Neural cell (in vitro differentiated cells): ENCODE results near the gene SERINC2. TPM values are rescaled to one million over a fixed set of nuclear protein-coding genes. Genes with fewer than 3 reads are reported as not detected.

Experiments used
- H2AFZ ChIP-seq: fragments of 200-600, 300-800 bp; sonication (generic), shearing (Covaris generic); 2 replicates; pipeline ENCODE4 v1.6.0; 2014; ENCODE audit warnings: low read depth, mild to moderate bottlenecking, antibody characterized with exemption, low read length, moderate library complexity
- H3F3A ChIP-seq: fragments of 200-600 bp; shearing (Covaris generic); 2 replicates; pipeline ENCODE4 v1.6.1; 2016; ENCODE audit warnings: mild to moderate bottlenecking, moderate library complexity, mixed read lengths, antibody characterized with exemption, low read length; ENCODE audit not compliant: insufficient read depth, poor library complexity, severe bottlenecking
- H3K27ac ChIP-seq: fragments of 200-600, 300-800 bp; sonication (generic), shearing (Covaris generic); 2 replicates; pipeline ENCODE4 v1.5.1; 2014; ENCODE audit warnings: mild to moderate bottlenecking, low read length, moderate library complexity
- H3K27me3 ChIP-seq: fragments of 300-800, 200-600 bp; sonication (generic), shearing (Covaris generic); 2 replicates; pipeline ENCODE4 v1.6.0; 2014; ENCODE audit warnings: mild to moderate bottlenecking, low read depth, low read length, moderate library complexity; ENCODE audit not compliant: insufficient read depth
- H3K36me3 ChIP-seq: fragments of 300-800, 200-600 bp; sonication (generic), shearing (Covaris generic); 2 replicates; pipeline ENCODE4 v1.5.1; 2014; ENCODE audit warnings: mild to moderate bottlenecking, antibody characterized with exemption, low read length, moderate library complexity; ENCODE audit not compliant: insufficient read depth
- H3K4me2 ChIP-seq: fragments of 300-800, 200-600 bp; sonication (generic), shearing (Covaris generic); 2 replicates; pipeline ENCODE4 v1.6.0; 2014; ENCODE audit warnings: mild to moderate bottlenecking, low read length
- H3K4me3 ChIP-seq: fragments of 300-800, 200-600 bp; sonication (generic), shearing (Covaris generic); 2 replicates; pipeline ENCODE4 v1.5.1; 2014; ENCODE audit warnings: mild to moderate bottlenecking, low read length, moderate library complexity
- H3K79me2 ChIP-seq: fragments of 200-600 bp; shearing (Covaris generic); replicated peaks from 2 replicates; pipeline ENCODE4 v1.6.0; 2014; ENCODE audit warnings: mild to moderate bottlenecking, low read length, moderate library complexity; ENCODE audit not compliant: insufficient read depth
- H3K9ac ChIP-seq: fragments of 300-800, 200-600 bp; sonication (generic), shearing (Covaris generic); 2 replicates; pipeline ENCODE4 v1.6.1; 2016; ENCODE audit warnings: mild to moderate bottlenecking, low read length, mixed read lengths
- H3K9me2 ChIP-seq: fragments of 200-600 bp; shearing (Covaris generic); 2 replicates; pipeline ENCODE4 v1.6.1; 2016; ENCODE audit warnings: mild to moderate bottlenecking, low read length, mixed read lengths; ENCODE audit not compliant: insufficient read depth
- H3K9me3 ChIP-seq: fragments of 200-600, 300-800 bp; sonication (generic), shearing (Covaris generic); 2 replicates; pipeline ENCODE4 v1.6.1; 2016; ENCODE audit warnings: mild to moderate bottlenecking, mixed run types, low read length, moderate library complexity, mixed read lengths
- H4K20me1 ChIP-seq: fragments of 200-600 bp; shearing (Covaris generic); 2 replicates; pipeline ENCODE4 v1.6.1; 2016; ENCODE audit warnings: mild to moderate bottlenecking, mixed run types; ENCODE audit not compliant: insufficient read depth
- CTCF ChIP-seq: fragments of 450-650 bp; IDR thresholded peaks from 2 replicates; pipeline ENCODE4 v1.5.1; 2014; ENCODE audit warnings: antibody characterized with exemption, mild to moderate bottlenecking, moderate library complexity; ENCODE audit not compliant: poor library complexity, severe bottlenecking
- EP300 ChIP-seq: fragments of 450-650 bp; conservative IDR thresholded peaks from 2 replicates; pipeline ENCODE4 v1.6.1; 2014; ENCODE audit warnings: antibody characterized with exemption, mild to moderate bottlenecking, moderate library complexity; ENCODE audit not compliant: poor library complexity, severe bottlenecking
- EZH2 ChIP-seq: fragments of 200-600, 300-800 bp; shearing (Covaris generic), sonication (generic); IDR thresholded peaks from 2 replicates; pipeline ENCODE4 v1.6.1; 2014; ENCODE audit warnings: antibody characterized with exemption, low read length, borderline replicate concordance, mild to moderate bottlenecking; ENCODE audit not compliant: insufficient read depth, poor library complexity, severe bottlenecking
- MXI1 ChIP-seq: fragments of 450-650 bp; conservative IDR thresholded peaks from 2 replicates; pipeline ENCODE4 v1.6.1; 2014; ENCODE audit warnings: antibody characterized with exemption, mild to moderate bottlenecking; ENCODE audit not compliant: poor library complexity, severe bottlenecking
- POLR2AphosphoS5 ChIP-seq: IDR thresholded peaks from 2 replicates; pipeline ENCODE4 v1.6.1; 2012
- RAD21 ChIP-seq: fragments of 450-650 bp; conservative IDR thresholded peaks from 2 replicates; pipeline ENCODE4 v1.6.1; 2014; ENCODE audit warnings: antibody characterized with exemption, mild to moderate bottlenecking, moderate library complexity
- REST ChIP-seq: IDR thresholded peaks from 2 replicates; pipeline ENCODE4 v1.6.1; 2012; ENCODE audit warnings: borderline replicate concordance
- SMC3 ChIP-seq: fragments of 450-650 bp; conservative IDR thresholded peaks from 2 replicates; pipeline ENCODE4 v1.6.1; 2014; ENCODE audit warnings: antibody characterized with exemption, mild to moderate bottlenecking, moderate library complexity; ENCODE audit not compliant: poor library complexity
- TAF1 ChIP-seq: IDR thresholded peaks from 2 replicates; pipeline ENCODE4 v1.6.1; 2012; ENCODE audit warnings: low read depth
- polyA plus RNA-seq: library from polyadenylated mRNA; depleted of rRNA; stranded (reverse); fragments of >200 nt; gene quantifications from 2 replicates; pipeline ENCODE4 v1.2.3, GENCODE V29; 2014

Gene SERINC2
- polyA plus RNA-seq, 1 donor from 2014 or later: 8.6 TPM

- TF ChIP-seq RAD21 (no peak), CTCF (no peak), MXI1 (no peak), SMC3 (no peak), EZH2 (no peak), TAF1 (no peak), REST (no peak), EP300 (no peak), POLR2AphosphoS5 (no peak)
- H3K4me2 ChIP-seq: no peak overlapping the region
- H3K27ac ChIP-seq: no peak overlapping the region
- no peak overlapping the region for H3K4me3 ChIP-seq
- H3K9me2 ChIP-seq: no peaks in the 10 kb centered on the region
- peaks cover 12% of the 10 kb centered on the region for H3K79me2 ChIP-seq
- no peak overlapping the region for H2AFZ ChIP-seq
- H4K20me1 ChIP-seq: no peaks in the 10 kb centered on the region
- peaks cover 1% of the 10 kb centered on the region for H3F3A ChIP-seq
- no peaks in the 10 kb centered on the region for H3K27me3 ChIP-seq
- no peaks in the 10 kb centered on the region for H3K9me3 ChIP-seq
- no peaks in the 10 kb centered on the region for H3K36me3 ChIP-seq
- H3K9ac ChIP-seq: no peak overlapping the region
Measured at GRCh38 chr1:31420716-31421115, 7.7 kb downstream of the SERINC2 start.

GRCh38 chr1:31421371-31422040 lies 8.5 kb downstream of the SERINC2 start:
- no peak overlapping the region for H2AFZ ChIP-seq
- peaks cover 4% of the 10 kb centered on the region for H3K79me2 ChIP-seq
- TF ChIP-seq REST: no peak
- TF ChIP-seq SMC3: no peak
- TF ChIP-seq CTCF: peak; percentile 39
- TF ChIP-seq TAF1: no peak
- TF ChIP-seq EP300: no peak
- H3K27ac ChIP-seq: no peak overlapping the region
- H3K27me3 ChIP-seq: no peaks in the 10 kb centered on the region
- H3K4me2 ChIP-seq: no peak overlapping the region
- no peak overlapping the region for H3K4me3 ChIP-seq
- no peaks in the 10 kb centered on the region for H4K20me1 ChIP-seq
- H3K9ac ChIP-seq: no peak overlapping the region
- no peaks in the 10 kb centered on the region for H3K36me3 ChIP-seq
- no peaks in the 10 kb centered on the region for H3F3A ChIP-seq
- no peaks in the 10 kb centered on the region for H3K9me2 ChIP-seq
- no peaks in the 10 kb centered on the region for H3K9me3 ChIP-seq
